ENCODE measurements around the gene GRIA1.

Gene GRIA1

GRCh38 chr5:153780876-153781705 lies 290.6 kb downstream of the GRIA1 start:
- DNase-seq (ENCODE audit: low read depth in 2 of 2) = no peak

GRCh38 chr5:153782589-153783361 lies 292.3 kb downstream of the GRIA1 start:
- DNase-seq (ENCODE audit: low read depth in 2 of 2) = no peak

GRCh38 chr5:153783362-153783658 lies 292.8 kb downstream of the GRIA1 start:
- DNase-seq (ENCODE audit: low read depth in 2 of 2) = no peak

GRCh38 chr5:153784277-153784676 lies 293.8 kb downstream of the GRIA1 start:
- DNase-seq (ENCODE audit: low read depth in 2 of 2) = no peak

- no peak for DNase-seq (ENCODE audit: low read depth in 2 of 2)
These were observed 300.9 kb downstream of the GRIA1 start for GRCh38 chr5:153791339-153791738.

GRCh38 chr5:153792305-153792704 lies 301.8 kb downstream of the GRIA1 start:
- DNase-seq (ENCODE audit: low read depth in 2 of 2) = no peak

- DNase-seq (ENCODE audit: low read depth in 2 of 2) = no peak
These were observed 303.2 kb downstream of the GRIA1 start for GRCh38 chr5:153793699-153794098.

- DNase-seq (ENCODE audit: low read depth in 2 of 2) = no peak
These were observed 303.9 kb downstream of the GRIA1 start for GRCh38 chr5:153794327-153794726.

GRCh38 chr5:153796527-153796926 lies 306.1 kb downstream of the GRIA1 start:
- DNase-seq (ENCODE audit: low read depth in 2 of 2) = no peak

GRCh38 chr5:153797484-153797883 lies 307.0 kb downstream of the GRIA1 start:
- no peak for DNase-seq (ENCODE audit: low read depth in 2 of 2)

GRCh38 chr5:153798830-153799229 lies 308.4 kb downstream of the GRIA1 start:
- DNase-seq (ENCODE audit: low read depth in 2 of 2) = no peak

GRCh38 chr5:153799466-153799865 lies 309.0 kb downstream of the GRIA1 start:
- no peak for DNase-seq (ENCODE audit: low read depth in 2 of 2)

GRCh38 chr5:153802050-153802821 lies 311.8 kb downstream of the GRIA1 start:
- no peak for DNase-seq (ENCODE audit: low read depth in 2 of 2)

GRCh38 chr5:153807801-153808200 lies 317.3 kb downstream of the GRIA1 start:
- no peak for DNase-seq (ENCODE audit: low read depth in 2 of 2)

- no peak for DNase-seq (ENCODE audit: low read depth in 2 of 2)
These were observed 318.7 kb downstream of the GRIA1 start for GRCh38 chr5:153809166-153809565.

GRCh38 chr5:153813901-153814300 lies 323.4 kb downstream of the GRIA1 start:
- DNase-seq (ENCODE audit: low read depth in 2 of 2) = no peak

- no peak for DNase-seq (ENCODE audit: low read depth in 2 of 2)
These were observed 326.4 kb downstream of the GRIA1 start for GRCh38 chr5:153816870-153817269.

- no peak for DNase-seq (ENCODE audit: low read depth in 2 of 2)
These were observed 328.2 kb downstream of the GRIA1 start for GRCh38 chr5:153818626-153819025.

- DNase-seq (ENCODE audit: low read depth in 2 of 2) = no peak
These were observed 332.6 kb downstream of the GRIA1 start for GRCh38 chr5:153823036-153823435.

GRCh38 chr5:153824909-153825308 lies 334.4 kb downstream of the GRIA1 start:
- no peak for DNase-seq (ENCODE audit: low read depth in 2 of 2)

- no peak for DNase-seq (ENCODE audit: low read depth in 2 of 2)
These were observed 336.9 kb downstream of the GRIA1 start for GRCh38 chr5:153827397-153827796.

GRCh38 chr5:153829510-153830065 lies 339.1 kb downstream of the GRIA1 start:
- DNase-seq (ENCODE audit: low read depth in 2 of 2) = no peak
